K562 (cell line): ENCODE measurements around the gene MGA. TPM values are rescaled to one million over a fixed set of nuclear protein-coding genes. Genes with fewer than 3 reads are reported as not detected.

Experiments
- CEBPG ChIP-seq, 3 experiments: fragments of 200-800 bp in 1 of 3; sonication (Bioruptor generic) in 1 of 3; sonication (generic) in 1 of 3; formaldehyde crosslinking in 1 of 3; IDR thresholded peaks in 2 of 3; conservative IDR thresholded peaks in 1 of 3; 2 replicates each; pipeline versions ENCODE4 v1.6.1 to v1.8.0; 2016 to 2022; ENCODE audit warnings: missing compliant biosample characterization in 2 of 3, missing genetic modification characterization in 2 of 3, mild to moderate bottlenecking in 1 of 3, missing genetic modification reagents in 1 of 3
- EZH2 ChIP-seq: IDR thresholded peaks from 2 replicates; pipeline ENCODE4 v1.6.1; 2012; ENCODE audit warnings: low read depth, mild to moderate bottlenecking, inconsistent platforms, low read length, borderline replicate concordance
- HCFC1 ChIP-seq: IDR thresholded peaks from 2 replicates; pipeline ENCODE4 v1.6.1; 2012; ENCODE audit warnings: low read depth, low read length, improper control_type of control experiment
- IRF2 ChIP-seq: sonication (generic); formaldehyde crosslinking; IDR thresholded peaks from 2 replicates; pipeline ENCODE4 v1.8.1; 2022; ENCODE audit warnings: mild to moderate bottlenecking, missing genetic modification reagents
- KDM2B ChIP-seq: fragments of 250-450 bp; sonication (Bioruptor Pico); IDR thresholded peaks from 2 replicates; pipeline ENCODE4 v1.8.0; 2021; ENCODE audit warnings: mild to moderate bottlenecking, moderate library complexity
- NFYB ChIP-seq: IDR thresholded peaks from 2 replicates; pipeline ENCODE4 v1.6.1; 2011; ENCODE audit warnings: mild to moderate bottlenecking, moderate library complexity; ENCODE audit not compliant: insufficient read length; ENCODE audit errors: extremely low read depth
- PHF20 ChIP-seq: fragments of 450-650 bp; IDR thresholded peaks from 2 replicates; pipeline ENCODE4 v1.6.1; 2018; ENCODE audit not compliant: partially characterized antibody
- RCOR1 ChIP-seq, 2 experiments: IDR thresholded peaks; 2 replicates each; pipeline ENCODE4 v1.6.1; 2012; ENCODE audit warnings: low read depth in 2 of 2, low read length in 2 of 2, borderline replicate concordance in 1 of 2, improper control_type of control experiment in 1 of 2
- SETDB1 ChIP-seq: IDR thresholded peaks from one replicate; pipeline ENCODE4 v1.6.1; 2012; ENCODE audit warnings: low read length, control low read depth, inconsistent platforms
- SMAD3 ChIP-seq: fragments of 450-650 bp; formaldehyde crosslinking; conservative IDR thresholded peaks from 2 replicates; pipeline ENCODE4 v1.4.0; 2020; ENCODE audit warnings: mild to moderate bottlenecking
- SMARCA4 ChIP-seq: fragments of 450-650 bp; IDR thresholded peaks from 2 replicates; pipeline ENCODE4 v1.6.1; 2016
- ZNF24 ChIP-seq: fragments of 450-650 bp; IDR thresholded peaks from 2 replicates; pipeline ENCODE4 v1.6.1; 2016
- ZNF277 ChIP-seq: fragments of 250-450 bp; sonication (Bioruptor Pico); IDR thresholded peaks from 2 replicates; pipeline ENCODE4 v1.8.0; 2022; ENCODE audit warnings: inconsistent platforms, mild to moderate bottlenecking, moderate library complexity, borderline replicate concordance
- ZNF780A ChIP-seq: fragments of 250-450 bp; sonication (Bioruptor Pico); IDR thresholded peaks from 2 replicates; pipeline ENCODE4 v1.5.0; 2021; ENCODE audit warnings: mild to moderate bottlenecking
- polyA plus RNA-seq, 8 experiments: library from polyadenylated mRNA; depleted of rRNA in 4 of 8; stranded (reverse) in 5 of 8; unstranded in 3 of 8; fragments of >200 nt; fragmentation: Nextera tagmentation in 2 of 8; fragmentation: Illumina TruSeq in 1 of 8; extraction: Ambion mirVana in 2 of 8; extraction: Trizol in 1 of 8; gene quantifications; 2 replicates each; pipeline versions ENCODE4 v1.2.1 to v1.2.3, GENCODE V29; 2011 to 2014; ENCODE audit warnings: inconsistent platforms in 1 of 8, missing spikeins in 1 of 8
- total RNA-seq, 7 experiments: library from RNA; depleted of rRNA in 6 of 7; stranded (reverse); fragments of >200 nt in 6 of 7; fragmentation: Illumina TruSeq in 2 of 7; extraction: Trizol in 2 of 7; gene quantifications; 2 replicates each; pipeline versions ENCODE4 v1.2.1 to v1.2.3, GENCODE V29; 2011 to 2021; ENCODE audit warnings: low replicate concordance in 1 of 7
- TF ChIP-seq, protein P1 (sequence below), 2 experiments: fragments of 450-650 bp in 1 of 2; sonication (generic) in 1 of 2; formaldehyde crosslinking in 1 of 2; IDR thresholded peaks; 2 replicates each; pipeline versions ENCODE4 v1.7.1 to v1.9.0; 2016 to 2022; ENCODE audit warnings: inconsistent platforms in 1 of 2, mild to moderate bottlenecking in 1 of 2, missing genetic modification reagents in 1 of 2
- TF ChIP-seq, protein P2 (sequence below): fragments of 450-650 bp; IDR thresholded peaks from 2 replicates; pipeline ENCODE4 v1.6.1; 2016; ENCODE audit warnings: antibody characterized with exemption

Gene MGA
- total and polyA plus RNA-seq, 9 of the 15 experiments (the other 6 are each of a cell fraction or from before 2014, with no cell fraction given), result 4.7 to 56.1 (median 21.1) TPM

GRCh38 chr15:41691471-41691870 lies 31.3 kb downstream of the MGA start (continued):
- TF ChIP-seq CEBPG (CRISPR knock-in tag; IDR thresholded peaks at IDR 0.05) (no peak), CEBPG (tag; conservative IDR thresholded peaks at IDR 0.05 in 1 of 2, IDR thresholded peaks at IDR 0.05 in 1 of 2) (peak in 1 of 2 experiments; percentile 57; a peak in 2 of 4 replicates), IRF2 (CRISPR knock-in tag) (no peak), EZH2 (no peak), SMAD3 (CRISPR knock-in tag) (no peak), ZNF277 (CRISPR knock-in tag) (no peak), SETDB1 (no peak), SMARCA4 (peak; percentile 57; the same call in 1 of the 2 replicates), HCFC1 (no peak), RCOR1 (IDR thresholded peaks at IDR 0.05; ENCODE audit: borderline replicate concordance in 1 of 2, low read depth in 2 of 2, low read length in 2 of 2) (no peak), ZNF780A (CRISPR knock-in tag) (no peak), PHF20 (no peak), ZNF24 (no peak), NFYB (no peak), KDM2B (no peak)
- TF ChIP-seq, protein P1, sequence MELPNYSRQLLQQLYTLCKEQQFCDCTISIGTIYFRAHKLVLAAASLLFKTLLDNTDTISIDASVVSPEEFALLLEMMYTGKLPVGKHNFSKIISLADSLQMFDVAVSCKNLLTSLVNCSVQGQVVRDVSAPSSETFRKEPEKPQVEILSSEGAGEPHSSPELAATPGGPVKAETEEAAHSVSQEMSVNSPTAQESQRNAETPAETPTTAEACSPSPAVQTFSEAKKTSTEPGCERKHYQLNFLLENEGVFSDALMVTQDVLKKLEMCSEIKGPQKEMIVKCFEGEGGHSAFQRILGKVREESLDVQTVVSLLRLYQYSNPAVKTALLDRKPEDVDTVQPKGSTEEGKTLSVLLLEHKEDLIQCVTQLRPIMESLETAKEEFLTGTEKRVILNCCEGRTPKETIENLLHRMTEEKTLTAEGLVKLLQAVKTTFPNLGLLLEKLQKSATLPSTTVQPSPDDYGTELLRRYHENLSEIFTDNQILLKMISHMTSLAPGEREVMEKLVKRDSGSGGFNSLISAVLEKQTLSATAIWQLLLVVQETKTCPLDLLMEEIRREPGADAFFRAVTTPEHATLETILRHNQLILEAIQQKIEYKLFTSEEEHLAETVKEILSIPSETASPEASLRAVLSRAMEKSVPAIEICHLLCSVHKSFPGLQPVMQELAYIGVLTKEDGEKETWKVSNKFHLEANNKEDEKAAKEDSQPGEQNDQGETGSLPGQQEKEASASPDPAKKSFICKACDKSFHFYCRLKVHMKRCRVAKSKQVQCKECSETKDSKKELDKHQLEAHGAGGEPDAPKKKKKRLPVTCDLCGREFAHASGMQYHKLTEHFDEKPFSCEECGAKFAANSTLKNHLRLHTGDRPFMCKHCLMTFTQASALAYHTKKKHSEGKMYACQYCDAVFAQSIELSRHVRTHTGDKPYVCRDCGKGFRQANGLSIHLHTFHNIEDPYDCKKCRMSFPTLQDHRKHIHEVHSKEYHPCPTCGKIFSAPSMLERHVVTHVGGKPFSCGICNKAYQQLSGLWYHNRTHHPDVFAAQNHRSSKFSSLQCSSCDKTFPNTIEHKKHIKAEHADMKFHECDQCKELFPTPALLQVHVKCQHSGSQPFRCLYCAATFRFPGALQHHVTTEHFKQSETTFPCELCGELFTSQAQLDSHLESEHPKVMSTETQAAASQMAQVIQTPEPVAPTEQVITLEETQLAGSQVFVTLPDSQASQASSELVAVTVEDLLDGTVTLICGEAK (IDR thresholded peaks at IDR 0.05), result 0 out of 2 replicates have a peak, but pooled peaks have one; percentile 29
- TF ChIP-seq, protein P1 (CRISPR knock-in tag; IDR thresholded peaks at IDR 0.05), result no peak
- TF ChIP-seq, protein P2, sequence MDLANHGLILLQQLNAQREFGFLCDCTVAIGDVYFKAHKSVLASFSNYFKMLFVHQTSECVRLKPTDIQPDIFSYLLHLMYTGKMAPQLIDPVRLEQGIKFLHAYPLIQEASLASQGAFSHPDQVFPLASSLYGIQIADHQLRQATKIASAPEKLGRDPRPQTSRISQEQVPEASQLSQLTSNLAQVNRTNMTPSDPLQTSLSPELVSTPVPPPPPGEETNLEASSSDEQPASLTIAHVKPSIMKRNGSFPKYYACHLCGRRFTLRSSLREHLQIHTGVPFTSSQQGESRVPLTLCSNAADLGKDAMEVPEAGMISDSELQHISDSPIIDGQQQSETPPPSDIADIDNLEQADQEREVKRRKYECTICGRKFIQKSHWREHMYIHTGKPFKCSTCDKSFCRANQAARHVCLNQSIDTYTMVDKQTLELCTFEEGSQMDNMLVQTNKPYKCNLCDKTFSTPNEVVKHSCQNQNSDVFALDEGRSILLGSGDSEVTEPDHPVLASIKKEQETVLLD, result no peak
